HS-5 (cell line): ENCODE results near the gene STAMBPL1.

Experiments used
- DNase-seq: peaks from one replicate; pipeline ENCODE4 v3.0.0-alpha.2; 2012; ENCODE audit warnings: low read depth

Gene STAMBPL1

DNA sequence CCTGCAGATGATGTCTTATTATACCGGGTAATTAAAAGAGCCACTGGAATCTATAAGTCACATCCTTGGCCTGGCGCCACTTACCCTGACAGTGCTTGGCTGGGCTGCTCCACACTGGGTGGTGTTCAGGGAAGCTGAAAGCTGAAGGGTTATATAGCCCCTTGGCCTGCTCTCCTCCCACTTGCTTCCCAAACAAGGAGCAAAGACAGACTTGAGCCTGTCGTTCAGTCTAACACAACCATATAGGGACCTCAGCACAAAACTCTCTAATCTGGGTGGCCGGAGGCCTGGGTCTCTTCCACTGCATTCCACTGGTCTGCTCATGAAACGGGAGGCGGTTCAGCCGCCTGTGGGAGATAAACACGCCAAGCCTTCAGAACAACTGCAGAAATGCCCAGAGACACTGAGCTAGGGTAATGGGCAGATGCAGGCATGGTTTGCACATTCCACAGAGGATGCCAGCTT is 72.6 kb downstream of the STAMBPL1 start, which contains the start of gene ACTA2:
TSS of gene ACTA2 (minus strand) at position 127 of the 465 bp plus-strand sequence. CDS start 3,843 bp downstream, outside the sequence.
- DNase-seq = no peak

DNA sequence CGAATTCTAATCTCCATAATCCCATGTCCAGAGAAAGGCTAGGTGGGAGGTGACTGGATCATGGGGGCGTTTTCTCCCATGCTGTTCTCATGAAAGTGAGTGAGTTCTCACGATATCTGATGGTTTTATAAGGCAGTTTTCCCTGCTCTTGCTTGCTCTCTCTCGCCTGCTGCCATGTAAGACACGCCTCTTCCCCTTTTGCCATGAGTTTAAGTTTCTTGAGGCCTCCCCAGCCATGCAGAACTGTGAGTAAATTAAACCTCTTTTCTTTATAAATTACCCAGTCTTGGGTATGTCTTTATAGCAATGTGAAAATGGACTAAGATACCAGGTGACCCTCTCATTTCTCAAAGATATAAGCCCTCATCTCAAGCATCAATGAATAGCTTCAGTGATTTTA is 73.6 kb downstream of the STAMBPL1 start:
- DNase-seq = no peak

DNA sequence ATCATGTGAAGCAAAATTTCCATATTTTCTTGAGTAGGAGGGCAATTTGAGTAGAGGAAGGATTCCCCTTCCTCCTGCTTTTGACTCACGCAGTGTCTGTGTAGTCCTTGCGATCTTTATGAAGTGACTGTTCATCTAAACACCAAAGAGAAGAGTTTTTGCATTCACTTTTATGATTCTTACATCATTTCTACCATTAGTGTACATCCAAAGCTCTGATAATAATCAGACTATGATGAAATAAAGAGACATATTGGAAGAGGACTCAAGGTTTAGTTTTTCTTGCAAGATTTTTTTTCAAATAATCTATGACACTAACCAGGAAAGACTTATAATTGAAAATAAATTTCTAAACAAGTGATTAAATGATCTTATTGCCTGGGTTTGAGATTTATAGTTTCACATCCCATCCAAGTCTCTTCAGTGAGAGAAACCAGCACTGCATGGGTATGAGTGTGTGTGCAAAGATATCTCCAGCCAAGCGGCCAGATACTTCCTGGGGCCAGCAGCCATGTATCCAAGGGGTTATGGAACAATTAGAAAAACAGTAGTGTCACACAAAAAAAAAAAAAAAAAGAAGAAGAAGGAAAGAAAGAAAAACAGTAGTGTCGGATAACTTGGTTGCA is 74.5 kb downstream of the STAMBPL1 start:
- no peak for DNase-seq

DNA sequence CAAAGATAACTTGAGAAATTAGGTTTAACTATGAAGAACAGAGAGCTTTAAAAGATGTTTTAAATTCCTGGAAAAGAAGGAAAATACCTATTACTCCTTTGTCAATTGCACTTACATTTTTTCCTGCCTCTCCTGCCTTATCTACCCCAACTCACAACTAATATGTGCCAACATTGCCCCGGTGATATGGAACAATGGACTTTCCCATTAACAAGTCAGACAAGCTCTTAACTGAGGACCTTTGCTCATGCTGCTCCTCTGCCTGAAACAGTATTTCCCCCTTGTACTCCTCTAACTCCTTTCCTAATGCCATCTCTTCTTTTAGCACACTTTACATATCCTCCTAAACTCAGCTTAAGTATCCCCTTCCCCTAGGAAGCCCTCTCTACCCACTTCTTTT is 77.3 kb downstream of the STAMBPL1 start:
- DNase-seq = no peak

DNA sequence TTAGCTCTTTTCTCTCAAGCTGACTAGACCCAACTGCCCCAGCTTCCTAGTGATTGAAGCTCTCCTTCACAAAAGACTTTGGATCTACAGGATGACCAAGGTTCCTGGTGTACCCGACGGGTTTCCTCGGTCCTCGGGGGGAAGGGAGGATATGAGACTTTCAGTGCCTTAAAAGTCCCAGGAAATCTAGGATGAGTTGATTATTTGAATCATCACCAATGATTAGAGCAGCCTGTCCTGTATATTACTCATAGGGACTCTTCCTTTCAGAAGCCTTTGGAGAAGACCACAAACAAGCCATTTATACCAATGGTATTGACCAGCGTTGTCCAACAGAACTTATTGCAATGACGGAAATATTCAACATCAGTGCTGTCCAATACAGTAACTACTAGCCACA is 78.7 kb downstream of the STAMBPL1 start:
- no peak for DNase-seq

DNA sequence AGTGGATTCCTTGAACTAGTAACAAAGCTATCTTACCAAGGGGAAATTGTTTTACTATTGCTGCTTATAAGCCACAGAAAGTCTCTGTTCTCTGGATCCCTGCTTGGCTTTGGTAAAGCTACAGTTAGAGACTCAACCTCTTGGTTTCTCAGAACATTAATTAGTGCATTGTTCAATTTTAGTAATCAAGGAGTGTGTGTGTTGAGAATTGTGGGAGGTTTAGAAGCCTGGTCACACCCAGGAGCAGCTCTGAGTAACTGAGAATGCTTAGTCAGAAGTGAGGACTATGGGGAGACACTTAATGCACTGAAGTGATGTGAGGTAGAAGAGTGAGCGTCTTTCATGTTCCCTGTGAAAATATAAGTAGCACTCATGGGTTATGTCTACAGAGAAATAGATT is 80.8 kb downstream of the STAMBPL1 start:
- DNase-seq = no peak

DNA sequence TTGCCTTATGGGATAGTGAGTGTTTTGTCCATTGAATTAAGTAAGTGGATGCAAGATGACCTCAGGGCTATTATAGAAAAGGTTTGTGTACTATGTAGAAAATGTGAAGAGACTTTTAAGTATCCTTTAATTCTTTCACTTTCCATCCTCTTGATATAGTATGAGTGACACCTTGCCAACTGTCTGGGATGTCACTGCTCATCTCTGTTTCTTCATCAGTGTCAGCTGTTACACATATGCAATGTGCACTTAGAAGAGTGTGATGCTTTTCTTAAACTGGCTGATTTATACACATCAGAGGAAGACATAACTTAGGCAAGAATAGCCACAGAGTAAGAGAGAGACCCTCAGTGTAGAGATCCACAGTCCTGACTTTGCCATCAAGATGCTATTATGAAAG is 81.2 kb downstream of the STAMBPL1 start:
- DNase-seq = no peak

DNA sequence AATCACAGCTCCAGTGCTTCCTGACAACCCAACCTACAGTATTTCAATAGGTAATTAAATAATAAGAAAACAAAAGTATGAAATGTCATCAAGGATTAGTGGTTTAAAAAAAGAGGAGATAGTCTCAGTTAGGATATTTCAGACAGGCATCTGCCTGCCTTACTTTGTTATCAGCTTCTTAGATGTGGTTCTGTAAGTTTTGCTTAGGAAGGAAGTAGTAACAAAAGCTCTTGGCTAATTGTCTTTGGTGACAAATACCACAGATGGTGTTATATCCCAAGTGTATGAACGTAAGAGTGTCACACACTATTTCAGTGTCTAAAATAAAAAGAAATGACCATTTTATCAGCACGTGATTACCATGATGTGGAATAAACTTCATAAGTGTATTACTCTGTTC is 82.3 kb downstream of the STAMBPL1 start:
- DNase-seq = no peak

DNA sequence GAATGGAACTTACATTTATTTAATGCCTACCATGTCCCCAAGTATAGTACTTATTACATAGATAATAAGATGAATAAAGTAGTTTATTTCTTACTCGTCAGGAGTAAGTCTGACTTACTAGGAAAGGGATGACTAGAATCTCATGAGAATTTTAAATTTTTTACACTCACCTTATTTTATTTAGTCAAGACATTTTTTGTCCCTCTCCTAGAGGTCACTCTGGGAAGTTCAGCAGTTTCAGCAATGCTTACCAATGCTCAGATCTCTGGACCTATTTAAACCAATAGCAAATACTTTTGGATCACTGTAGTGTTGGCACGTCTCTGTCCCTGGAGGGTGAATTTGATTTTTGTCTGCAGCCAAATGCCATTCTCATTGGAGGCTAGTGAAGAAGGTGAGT is 83.3 kb downstream of the STAMBPL1 start:
- DNase-seq = no peak

DNA sequence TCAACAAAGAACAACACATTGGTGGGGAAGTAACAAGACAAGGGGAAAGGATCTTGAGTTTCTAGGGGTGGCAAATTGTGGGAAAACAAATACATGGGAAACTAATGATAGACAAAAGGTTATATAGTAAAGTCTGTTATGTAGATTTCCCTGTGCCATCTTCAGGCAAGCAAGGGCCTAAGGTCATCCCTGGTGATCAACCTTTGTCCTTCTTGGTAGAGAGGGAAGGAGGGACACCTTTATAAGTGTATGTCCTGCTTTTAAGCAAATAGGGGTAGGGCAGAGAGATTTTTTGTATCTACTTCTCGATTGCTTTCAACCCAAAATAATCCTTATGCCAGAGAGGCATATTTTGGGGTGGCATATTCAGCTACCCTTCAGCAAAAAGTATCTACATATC is 84.3 kb downstream of the STAMBPL1 start:
- no peak for DNase-seq

DNA sequence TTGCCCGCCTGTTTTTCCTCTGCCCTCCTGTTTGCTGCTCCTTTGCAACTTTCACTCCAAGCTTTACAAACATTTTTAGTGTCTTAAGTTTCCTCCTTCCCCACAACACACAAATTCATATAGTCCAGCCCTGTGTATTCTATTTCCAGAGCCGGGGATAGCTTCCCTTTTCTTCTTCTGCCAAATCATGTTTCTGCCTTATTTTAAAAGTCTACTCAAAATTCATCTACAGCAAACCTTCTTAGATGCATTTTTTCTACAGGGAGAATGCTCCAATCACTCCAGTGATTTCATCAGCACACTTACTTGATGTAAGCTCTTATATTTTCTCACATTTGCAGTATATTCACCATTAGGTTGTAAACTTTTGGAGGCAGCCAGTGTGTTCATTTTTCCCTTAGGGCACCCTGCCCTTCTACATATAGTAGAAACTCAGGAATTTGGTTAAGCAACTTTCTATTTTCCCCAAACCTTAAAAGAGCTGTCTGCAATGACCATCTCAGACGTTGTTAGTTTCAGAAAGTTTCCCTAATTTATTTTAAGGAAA is 84.9 kb downstream of the STAMBPL1 start:
- DNase-seq = no peak

DNA sequence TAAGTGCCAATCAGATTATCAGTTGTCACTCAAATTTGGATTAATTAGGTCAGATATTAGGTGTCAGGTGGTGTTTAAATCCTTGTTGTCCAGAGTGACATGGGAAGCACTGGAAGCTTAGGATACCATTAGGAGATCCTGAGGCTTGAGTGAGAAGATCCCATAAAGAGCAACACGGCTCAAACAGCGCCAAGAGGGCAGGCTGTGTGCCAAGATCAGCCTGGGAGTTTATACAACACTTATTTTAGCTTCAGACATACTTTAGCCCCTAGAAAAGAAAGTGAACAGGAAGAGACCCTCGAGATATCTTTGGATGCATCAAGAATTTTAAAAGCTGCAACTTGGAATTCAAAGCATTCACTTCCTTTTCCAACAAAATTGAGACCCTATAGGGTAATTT is 86.8 kb downstream of the STAMBPL1 start:
- DNase-seq = no peak

DNA sequence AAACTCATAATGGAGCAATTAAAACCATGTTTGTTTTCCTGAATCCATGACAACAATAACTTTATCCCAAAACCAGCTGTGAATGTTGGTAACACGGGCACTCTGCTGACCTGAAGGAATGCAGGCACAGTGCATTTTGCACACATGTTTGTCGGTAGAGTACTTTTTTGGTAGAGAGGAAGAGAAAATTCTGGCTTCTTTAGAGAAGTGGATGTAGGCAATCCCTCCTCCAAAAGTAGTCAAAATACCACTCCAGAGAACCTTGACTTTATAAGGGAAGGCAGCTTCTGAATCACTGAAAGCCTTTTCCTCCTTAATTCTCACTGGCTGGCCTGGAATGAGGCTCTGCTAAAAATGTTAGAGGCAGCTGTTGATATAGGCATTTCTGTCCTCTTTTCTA is 88.3 kb downstream of the STAMBPL1 start:
- DNase-seq = no peak

DNA sequence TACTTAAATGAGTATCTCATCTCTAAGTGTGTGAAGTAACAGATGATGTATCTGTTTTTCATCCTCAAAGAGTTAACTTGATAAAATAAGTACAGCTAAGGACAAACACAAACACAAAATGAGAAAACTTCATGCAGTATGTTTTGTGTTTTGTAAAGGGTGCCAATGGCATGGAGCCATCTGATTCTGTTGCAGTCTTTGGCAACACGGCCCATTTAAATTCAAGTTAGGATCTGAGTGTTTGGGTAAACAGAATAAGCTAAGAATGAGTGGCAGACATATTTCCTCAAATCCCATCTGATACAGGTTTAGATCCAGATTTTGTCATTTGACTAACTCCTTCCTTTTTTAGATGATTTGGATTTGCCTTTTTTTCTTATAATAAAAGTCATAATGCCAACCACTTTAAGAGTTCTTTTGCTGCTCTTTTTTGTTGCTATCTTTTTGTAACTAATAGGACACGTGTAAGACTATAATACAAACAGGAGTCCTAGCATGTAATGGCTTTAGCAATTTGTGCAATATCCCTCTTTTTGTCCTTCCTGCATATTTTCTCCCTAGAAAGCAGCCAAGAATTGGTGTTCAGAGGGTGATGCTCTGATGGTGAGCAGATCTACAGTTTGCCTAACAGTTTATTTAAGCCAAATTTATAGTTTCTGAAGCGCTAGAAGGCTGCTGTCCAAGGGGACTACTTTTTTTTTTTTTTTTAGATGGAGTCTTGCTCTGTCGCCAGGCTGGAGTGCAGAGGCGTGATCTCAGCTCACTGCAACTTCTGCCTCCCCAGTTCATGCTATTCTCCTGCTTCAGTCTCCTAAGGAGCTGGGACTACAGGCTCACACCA is 91.4 kb downstream of the STAMBPL1 start:
- no peak for DNase-seq
